ENCODE measurements around the gene SDK1.

Gene SDK1

DNA sequence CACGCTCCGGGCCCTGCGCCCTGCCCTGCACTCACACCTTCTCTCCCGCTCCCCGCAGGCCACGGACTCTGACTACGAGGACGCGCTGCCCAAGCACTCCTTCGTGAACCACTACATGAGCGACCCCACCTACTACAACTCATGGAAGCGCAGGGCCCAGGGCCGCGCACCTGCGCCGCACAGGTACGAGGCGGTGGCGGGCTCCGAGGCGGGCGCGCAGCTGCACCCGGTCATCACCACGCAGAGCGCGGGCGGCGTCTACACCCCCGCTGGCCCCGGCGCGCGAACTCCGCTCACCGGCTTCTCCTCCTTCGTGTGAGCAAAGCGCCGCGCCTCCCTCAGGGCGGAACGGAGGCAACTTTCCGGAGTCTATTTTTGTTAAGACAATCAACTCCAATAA, 964.0 kb downstream of the SDK1 start:
- no peak overlapping the region for H3K4me3 ChIP-seq (ENCODE audit: low read depth, low read length)
- DNase-seq (ENCODE audit: low read depth) = no peak
- TF ChIP-seq, protein P1, sequence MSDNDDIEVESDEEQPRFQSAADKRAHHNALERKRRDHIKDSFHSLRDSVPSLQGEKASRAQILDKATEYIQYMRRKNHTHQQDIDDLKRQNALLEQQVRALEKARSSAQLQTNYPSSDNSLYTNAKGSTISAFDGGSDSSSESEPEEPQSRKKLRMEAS (IDR thresholded peaks at IDR 0.05; ENCODE audit: low read depth, low read length) = no peak
- TF ChIP-seq CTCF (IDR thresholded peaks at IDR 0.05; ENCODE audit: low read depth, low read length) = no peak
- TF ChIP-seq MYC (IDR thresholded peaks at IDR 0.05; ENCODE audit: low read depth, low read length) = no peak
- TF ChIP-seq POLR2A (IDR thresholded peaks at IDR 0.05; ENCODE audit: extremely low read depth, insufficient read length) = no peak

- H3K4me3 ChIP-seq (ENCODE audit: low read depth, low read length) = no peak overlapping the region
- TF ChIP-seq, protein P1 (IDR thresholded peaks at IDR 0.05; ENCODE audit: low read depth, low read length) = no peak
- TF ChIP-seq CTCF (IDR thresholded peaks at IDR 0.05; ENCODE audit: low read depth, low read length) (no peak), POLR2A (IDR thresholded peaks at IDR 0.05; ENCODE audit: extremely low read depth, insufficient read length) (no peak), MYC (IDR thresholded peaks at IDR 0.05; ENCODE audit: low read depth, low read length) (no peak)
- no peak for DNase-seq (ENCODE audit: low read depth)
Observed at GRCh38 chr7:4265676-4266075, 964.6 kb downstream of the SDK1 start.

DNA sequence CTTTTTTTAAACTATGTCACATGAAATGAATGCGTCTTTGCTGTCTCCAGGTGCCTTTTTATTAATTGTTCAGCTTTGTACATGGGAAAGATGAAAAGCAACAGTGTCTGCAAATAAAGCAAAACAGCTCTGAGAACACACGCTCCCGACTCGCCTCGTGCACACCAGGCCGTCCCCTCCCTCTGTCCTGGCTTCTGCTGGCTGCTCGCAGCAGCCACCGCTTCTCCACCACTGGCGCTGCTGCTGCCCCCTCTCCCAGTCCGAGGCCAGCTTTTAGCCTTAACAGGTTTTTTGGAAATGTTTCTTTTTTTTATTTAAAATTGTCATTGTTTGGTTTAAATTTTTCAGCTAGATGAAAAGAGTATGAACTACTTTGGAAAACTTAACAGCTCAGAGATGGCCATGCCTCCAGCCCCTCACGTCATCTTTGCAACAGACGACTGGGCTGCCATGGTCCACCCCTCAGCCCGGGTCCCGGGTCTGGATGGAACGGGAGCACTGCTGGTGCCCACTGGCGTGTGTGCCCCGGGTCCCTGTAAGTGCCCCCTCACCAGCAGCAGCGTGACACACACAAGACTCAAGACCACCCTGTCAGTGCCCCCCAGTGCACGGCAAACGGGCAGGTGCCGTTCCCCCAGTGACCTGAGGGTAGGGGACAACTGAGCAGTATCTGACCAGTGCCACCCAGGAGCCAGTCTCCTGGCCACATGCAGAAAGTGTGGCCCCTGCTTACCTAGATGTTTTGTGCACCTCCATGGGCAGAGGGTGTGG, 965.4 kb downstream of the SDK1 start:
- no peak overlapping the region for H3K4me3 ChIP-seq (ENCODE audit: low read depth, low read length)
- no peak for DNase-seq (ENCODE audit: low read depth)
- TF ChIP-seq, protein P1 (IDR thresholded peaks at IDR 0.05; ENCODE audit: low read depth, low read length) = no peak
- no peak for TF ChIP-seq POLR2A (IDR thresholded peaks at IDR 0.05; ENCODE audit: extremely low read depth, insufficient read length)
- TF ChIP-seq CTCF (IDR thresholded peaks at IDR 0.05; ENCODE audit: low read depth, low read length) = no peak
- TF ChIP-seq MYC (IDR thresholded peaks at IDR 0.05; ENCODE audit: low read depth, low read length) = no peak

DNA sequence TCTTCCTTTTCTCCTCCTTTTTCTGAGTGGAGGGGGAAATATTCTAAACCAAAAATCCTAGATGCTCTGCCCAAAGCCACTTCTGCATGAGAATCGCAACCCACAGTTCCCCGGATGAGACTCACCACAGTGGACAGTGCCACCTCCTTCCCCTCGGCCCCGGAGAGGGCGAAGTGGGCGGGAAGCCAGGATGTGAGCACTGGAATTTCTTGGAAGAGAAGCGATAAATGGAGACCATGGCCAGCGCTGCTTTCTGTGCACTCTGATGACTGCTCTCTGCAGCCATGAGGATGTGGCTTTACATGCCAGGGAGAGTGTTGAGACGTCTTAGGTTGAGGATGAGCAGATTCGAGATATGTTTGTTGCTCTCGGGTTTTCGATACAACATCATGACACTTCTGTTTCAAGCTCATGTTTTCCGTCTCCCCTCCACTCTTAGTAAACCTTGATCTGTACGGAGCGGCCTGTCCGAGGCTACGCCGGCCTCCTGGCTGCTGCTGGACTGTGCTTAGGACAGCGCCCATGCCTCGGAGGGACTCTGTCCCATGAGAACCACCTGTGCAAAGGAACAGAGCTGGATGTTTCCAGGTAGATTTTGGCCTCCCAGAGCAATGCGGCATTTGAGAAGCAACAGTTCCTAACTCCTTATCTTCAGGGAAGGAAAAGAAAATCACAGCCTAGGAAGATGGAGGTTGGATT, 966.4 kb downstream of the SDK1 start:
- no peak overlapping the region for H3K4me3 ChIP-seq (ENCODE audit: low read depth, low read length)
- no peak for TF ChIP-seq CTCF (IDR thresholded peaks at IDR 0.05; ENCODE audit: low read depth, low read length)
- no peak for TF ChIP-seq MYC (IDR thresholded peaks at IDR 0.05; ENCODE audit: low read depth, low read length)
- TF ChIP-seq, protein P1 (IDR thresholded peaks at IDR 0.05; ENCODE audit: low read depth, low read length) = no peak
- TF ChIP-seq POLR2A (IDR thresholded peaks at IDR 0.05; ENCODE audit: extremely low read depth, insufficient read length) = no peak
- no peak for DNase-seq (ENCODE audit: low read depth)

GRCh38 chr7:4268040-4268965, 967.3 kb downstream of the SDK1 start:
- TF ChIP-seq POLR2A (IDR thresholded peaks at IDR 0.05; ENCODE audit: extremely low read depth, insufficient read length) = no peak
- TF ChIP-seq CTCF (IDR thresholded peaks at IDR 0.05; ENCODE audit: low read depth, low read length) = no peak
- TF ChIP-seq, protein P1 (IDR thresholded peaks at IDR 0.05; ENCODE audit: low read depth, low read length) = no peak
- TF ChIP-seq MYC (IDR thresholded peaks at IDR 0.05; ENCODE audit: low read depth, low read length) = no peak
- no peak for DNase-seq (ENCODE audit: low read depth)
- H3K4me3 ChIP-seq (ENCODE audit: low read depth, low read length) = no peak overlapping the region

Data from NB4 (cell line).